HepG2 (cell line): ENCODE data around the gene PNLIPRP1. TPM values are rescaled to one million over a fixed set of nuclear protein-coding genes. Genes with fewer than 3 reads are reported as not detected.

ENCODE experiments used
- ATAC-seq: fragments of 200-7000 bp; cut with Tn5 transposase; 3 replicates; pipeline ENCODE4 v1.9.1; 2020; ENCODE audit warnings: mild to moderate bottlenecking, moderate library complexity
- BruUV-seq: library from RNA; stranded (reverse); fragments of 400-500 nt; replicated peaks from 2 replicates; lab custom pipeline; 2021; lab: Mats Ljungman, UMichigan
- CTCF ChIA-PET: fragments of 300-600 bp; formaldehyde crosslinking; extraction: SDS; loops from one replicate; lab custom pipeline; 2021; ENCODE audit warnings: low total read pairs, inconsistent platforms, low intra/inter-chr PET ratio; lab: Yijun Ruan, JAX
- POLR2A ChIA-PET: fragments of 350-600 bp; sonication (Branson Sonifier 250); formaldehyde crosslinking; loops from one replicate; lab custom pipeline; 2020; ENCODE audit warnings: antibody characterized with exemption, inconsistent platforms; lab: Yijun Ruan, JAX
- DNase-seq: peaks from one replicate; pipeline ENCODE4 v3.0.0-alpha.2; 2015; ENCODE audit warnings: low spot score
- FAIRE-seq: peaks from 3 replicates; lab custom pipeline; 2011; peaks lifted over from hg19 to GRCh38; lab: Jason Lieb, UNC
- H2AFZ ChIP-seq: one replicate; pipeline ENCODE4 v1.6.1; 2011; ENCODE audit warnings: low read length, inconsistent platforms
- H3K27ac ChIP-seq: fragments of 300-600 bp; 3 replicates; pipeline ENCODE4 v1.8.0; 2011; ENCODE audit warnings: mixed run types, mild to moderate bottlenecking, mixed read lengths, low read length, inconsistent platforms; ENCODE audit not compliant: insufficient read depth; ENCODE audit errors: extremely low read length
- H3K27me3 ChIP-seq, 2 experiments: fragments of 200-600 bp in 1 of 2; 2 replicates in 1 of 2; 3 replicates in 1 of 2; pipeline versions ENCODE4 v1.6.0 to v1.8.0; 2011; ENCODE audit warnings: low read length in 2 of 2, mild to moderate bottlenecking in 2 of 2, moderate library complexity in 2 of 2, inconsistent platforms in 1 of 2; ENCODE audit not compliant: insufficient read depth in 2 of 2, control insufficient read depth in 1 of 2
- H3K36me3 ChIP-seq, 2 experiments: fragments of 200-600 bp in 1 of 2; replicated peaks in 1 of 2; 2 replicates in 1 of 2; 3 replicates in 1 of 2; pipeline versions ENCODE4 v1.5.1 to v1.8.0; 2011; ENCODE audit warnings: low read length in 2 of 2, inconsistent platforms in 1 of 2; ENCODE audit not compliant: insufficient read depth in 2 of 2, control insufficient read depth in 1 of 2
- H3K4me1 ChIP-seq: 2 replicates; pipeline ENCODE4 v1.5.1; 2012; ENCODE audit warnings: low read length, inconsistent platforms; ENCODE audit not compliant: insufficient read depth
- H3K4me2 ChIP-seq: 2 replicates; pipeline ENCODE4 v1.6.0; 2011; ENCODE audit warnings: low read depth, low read length, inconsistent platforms
- H3K4me3 ChIP-seq, 3 experiments: fragments of 200-600 bp in 1 of 3; sonication (generic), shearing (Covaris generic) in 1 of 3; replicated peaks in 1 of 3; 2 replicates each; pipeline ENCODE4 v1.5.1; 2011 to 2016; ENCODE audit warnings: low read length in 3 of 3, inconsistent platforms in 2 of 3, low read depth in 2 of 3, mild to moderate bottlenecking in 2 of 3, control low read depth in 1 of 3, mixed read lengths in 1 of 3; ENCODE audit not compliant: insufficient read depth in 1 of 3
- H3K79me2 ChIP-seq: one replicate; pipeline ENCODE4 v1.6.1; 2011; ENCODE audit warnings: low read length, inconsistent platforms; ENCODE audit not compliant: insufficient read depth
- H3K9ac ChIP-seq: 2 replicates; pipeline ENCODE4 v1.6.0; 2011; ENCODE audit warnings: mild to moderate bottlenecking, low read depth, low read length, inconsistent platforms; ENCODE audit not compliant: insufficient read depth
- H3K9me3 ChIP-seq: 2 replicates; pipeline ENCODE4 v1.5.1; 2012; ENCODE audit warnings: mild to moderate bottlenecking, low read length
- H4K20me1 ChIP-seq: 2 replicates; pipeline ENCODE4 v1.6.0; 2011; ENCODE audit warnings: inconsistent platforms, mild to moderate bottlenecking, low read length, moderate library complexity; ENCODE audit not compliant: insufficient read depth
- MAFF ChIP-seq: IDR thresholded peaks from 2 replicates; pipeline ENCODE4 v1.6.1; 2011; ENCODE audit warnings: low read depth, low read length, improper control_type of control experiment
- MAFK ChIP-seq, 2 experiments: IDR thresholded peaks in 1 of 2; conservative IDR thresholded peaks in 1 of 2; 2 replicates each; pipeline ENCODE4 v1.6.1; 2011; ENCODE audit warnings: improper control_type of control experiment in 2 of 2, low read length in 2 of 2
- MED13 ChIP-seq: sonication (generic); formaldehyde crosslinking; IDR thresholded peaks from 2 replicates; pipeline ENCODE4 v1.5.0; 2020; ENCODE audit warnings: missing genetic modification reagents
- MNT ChIP-seq: fragments of 450-650 bp; IDR thresholded peaks from 2 replicates; pipeline ENCODE4 v1.6.1; 2016
- SPEN ChIP-seq: sonication (generic); formaldehyde crosslinking; IDR thresholded peaks from 2 replicates; pipeline ENCODE4 v1.5.1; 2020; ENCODE audit warnings: low read depth, mild to moderate bottlenecking, missing genetic modification reagents
- ZBTB25 ChIP-seq: IDR thresholded peaks from 2 replicates; pipeline ENCODE4 v1.6.1; 2018; ENCODE audit warnings: missing genetic modification reagents
- ZNF326 ChIP-seq: sonication (generic); formaldehyde crosslinking; IDR thresholded peaks from 2 replicates; pipeline ENCODE4 v1.4.0; 2020; ENCODE audit warnings: missing genetic modification reagents, borderline replicate concordance
- ZNF335 ChIP-seq: sonication (generic); formaldehyde crosslinking; IDR thresholded peaks from 2 replicates; pipeline ENCODE4 v1.4.0; 2020; ENCODE audit warnings: missing genetic modification reagents
- WGBS: methylation state at CpG from one replicate; pipeline ENCODE4 v1.1.6; 2017; ENCODE audit warnings: low lambda C conversion rate; 5-methylcytosine and 5-hydroxymethylcytosine counted together
- in situ Hi-C: cut with HindIII; loops from 2 replicates; pipeline ENCODE4 v1.10.0; 2017; ENCODE audit warnings: low pct_unique_long_range_greater_than_20kb; ENCODE audit not compliant: extremely low pct_ligation_motif_present
- intact Hi-C: fragments of 100-400 bp; cut with micrococcal nuclease; formaldehyde crosslinking; loops from one replicate; pipeline ENCODE4 v1.10.0; 2022; ENCODE audit not compliant: unreplicated experiment
- polyA plus RNA-seq, 8 experiments: library from polyadenylated mRNA; depleted of rRNA in 3 of 8; stranded (reverse) in 7 of 8; unstranded in 1 of 8; fragments of >200 nt; fragmentation: Illumina TruSeq in 4 of 8; extraction: Trizol in 4 of 8; gene quantifications; 2 replicates each; pipeline versions ENCODE4 v1.2.1 to v1.2.3, GENCODE V29; 2011 to 2016; ENCODE audit warnings: low read depth in 4 of 8, missing spikeins in 1 of 8, mixed read lengths in 1 of 8; ENCODE audit not compliant: insufficient read depth in 1 of 8
- total RNA-seq, 5 experiments: library from RNA; depleted of rRNA; stranded (reverse); fragments of >200 nt; fragmentation: Illumina TruSeq; extraction: Trizol; gene quantifications; 2 replicates each; pipeline ENCODE4 v1.2.3, GENCODE V29; 2016; ENCODE audit warnings: low read depth in 1 of 5

Gene PNLIPRP1
- total and polyA plus RNA-seq, 2 of the 13 experiments (the other 11 are each of a cell fraction or from before 2014, with no cell fraction given) = not detected

- TF ChIP-seq MNT (no peak), ZNF335 (CRISPR knock-in tag) (no peak), SPEN (CRISPR knock-in tag) (no peak)
Measured at GRCh38 chr10:116557305-116557880, 33.4 kb upstream of the PNLIPRP1 start (continued).

GRCh38 chr10:116565534-116565933, 25.2 kb upstream of the PNLIPRP1 start:
- CTCF ChIA-PET = no interaction called here
- in situ Hi-C loops = no loop called here

More at GRCh38 chr10:116565534-116565933, 25.2 kb upstream of the PNLIPRP1 start:
- Histone ChIP-seq H3K27ac (no peak overlapping the region), H3K4me2 (no peak overlapping the region), H3K4me1 (no peaks in the 10 kb centered on the region), H3K36me3 (no peaks in the 10 kb centered on the region), H3K9me3 (no peaks in the 10 kb centered on the region), H3K27me3 (no peaks in the 10 kb centered on the region), H3K4me3 (no peak overlapping the region), H4K20me1 (no peaks in the 10 kb centered on the region), H3K79me2 (no peaks in the 10 kb centered on the region), H3K9ac (no peak overlapping the region), H2AFZ (no peak overlapping the region)
- FAIRE-seq = no peak
- no peak for DNase-seq
- intact Hi-C loops = no loop called here
- POLR2A ChIA-PET = no interaction called here
- no TSS peak for BruUV-seq
- no peak for ATAC-seq
- TF ChIP-seq MAFK (conservative IDR thresholded peaks at IDR 0.05 in 1 of 2, IDR thresholded peaks at IDR 0.05 in 1 of 2; ENCODE audit: low read length in 2 of 2) = peak; percentile 98 to 99
- TF ChIP-seq MAFF = peak; percentile 99
- no peak for TF ChIP-seq ZBTB25 (CRISPR knock-in tag)
- no peak for TF ChIP-seq MED13 (CRISPR knock-in tag)
- TF ChIP-seq ZNF326 (CRISPR knock-in tag) = no peak
- 74% methylated on average over 8 of the region's 8 CpGs for WGBS
